OCI-LY7 (cell line): Measurements from ENCODE around the gene MLST8.

ENCODE experiments used
- CTCF ChIP-seq: fragments of 200-600 bp; sonication (generic); conservative IDR thresholded peaks from 2 replicates; pipeline ENCODE4 v1.5.1; 2014; ENCODE audit warnings: mild to moderate bottlenecking, antibody characterized with exemption, low read length, moderate library complexity, mixed read lengths
- EZH2phosphoT487 ChIP-seq: fragments of 200-600 bp; sonication (generic); IDR thresholded peaks from 2 replicates; pipeline ENCODE4 v1.6.1; 2018; ENCODE audit warnings: low read depth, borderline replicate concordance, mild to moderate bottlenecking, mixed run types, antibody characterized with exemption, low read length, moderate library complexity, mixed read lengths

- no peak for TF ChIP-seq CTCF
- no peak for TF ChIP-seq EZH2phosphoT487
These were observed 33.8 kb downstream of the MLST8 start for GRCh38 chr16:2238838-2239675.
